OCI-LY3 (cell line): ENCODE data around the gene FXYD5.

Experiments
- EZH2phosphoT487 ChIP-seq: fragments of 200-600 bp; shearing (Covaris generic); IDR thresholded peaks from 2 replicates; pipeline ENCODE4 v1.6.1; 2018; ENCODE audit warnings: antibody characterized with exemption, mixed run types, low read depth
- TF ChIP-seq, protein P1 (sequence below): fragments of 200-600, 300-600 bp; sonication (generic); IDR thresholded peaks from 2 replicates; pipeline ENCODE4 v1.5.1; 2014; ENCODE audit warnings: antibody characterized with exemption, low read length, low read depth

- TF ChIP-seq, protein P1, sequence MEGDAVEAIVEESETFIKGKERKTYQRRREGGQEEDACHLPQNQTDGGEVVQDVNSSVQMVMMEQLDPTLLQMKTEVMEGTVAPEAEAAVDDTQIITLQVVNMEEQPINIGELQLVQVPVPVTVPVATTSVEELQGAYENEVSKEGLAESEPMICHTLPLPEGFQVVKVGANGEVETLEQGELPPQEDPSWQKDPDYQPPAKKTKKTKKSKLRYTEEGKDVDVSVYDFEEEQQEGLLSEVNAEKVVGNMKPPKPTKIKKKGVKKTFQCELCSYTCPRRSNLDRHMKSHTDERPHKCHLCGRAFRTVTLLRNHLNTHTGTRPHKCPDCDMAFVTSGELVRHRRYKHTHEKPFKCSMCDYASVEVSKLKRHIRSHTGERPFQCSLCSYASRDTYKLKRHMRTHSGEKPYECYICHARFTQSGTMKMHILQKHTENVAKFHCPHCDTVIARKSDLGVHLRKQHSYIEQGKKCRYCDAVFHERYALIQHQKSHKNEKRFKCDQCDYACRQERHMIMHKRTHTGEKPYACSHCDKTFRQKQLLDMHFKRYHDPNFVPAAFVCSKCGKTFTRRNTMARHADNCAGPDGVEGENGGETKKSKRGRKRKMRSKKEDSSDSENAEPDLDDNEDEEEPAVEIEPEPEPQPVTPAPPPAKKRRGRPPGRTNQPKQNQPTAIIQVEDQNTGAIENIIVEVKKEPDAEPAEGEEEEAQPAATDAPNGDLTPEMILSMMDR, result no peak
- TF ChIP-seq EZH2phosphoT487, result no peak
Observed at GRCh38 chr19:35115177-35115951, 39.2 kb upstream of the FXYD5 start, which contains the start of gene FXYD3.
